Measurements from ENCODE around the gene KIAA1549.
A peak's percentile ranks its signal among the peaks of the same experiment; 100 is the strongest.

KIAA1549 gene

GRCh38 chr7:138879356-138879755, 101.8 kb downstream of the KIAA1549 start:
- DNase-seq, result no peak

GRCh38 chr7:138878856-138879255, 102.3 kb downstream of the KIAA1549 start:
- DNase-seq, result no peak

- DNase-seq, result no peak
These were observed 103.1 kb downstream of the KIAA1549 start for GRCh38 chr7:138878051-138878450.

GRCh38 chr7:138876326-138876725, 104.9 kb downstream of the KIAA1549 start:
- DNase-seq, result no peak

GRCh38 chr7:138875794-138876193, 105.4 kb downstream of the KIAA1549 start:
- DNase-seq, result no peak

DNA sequence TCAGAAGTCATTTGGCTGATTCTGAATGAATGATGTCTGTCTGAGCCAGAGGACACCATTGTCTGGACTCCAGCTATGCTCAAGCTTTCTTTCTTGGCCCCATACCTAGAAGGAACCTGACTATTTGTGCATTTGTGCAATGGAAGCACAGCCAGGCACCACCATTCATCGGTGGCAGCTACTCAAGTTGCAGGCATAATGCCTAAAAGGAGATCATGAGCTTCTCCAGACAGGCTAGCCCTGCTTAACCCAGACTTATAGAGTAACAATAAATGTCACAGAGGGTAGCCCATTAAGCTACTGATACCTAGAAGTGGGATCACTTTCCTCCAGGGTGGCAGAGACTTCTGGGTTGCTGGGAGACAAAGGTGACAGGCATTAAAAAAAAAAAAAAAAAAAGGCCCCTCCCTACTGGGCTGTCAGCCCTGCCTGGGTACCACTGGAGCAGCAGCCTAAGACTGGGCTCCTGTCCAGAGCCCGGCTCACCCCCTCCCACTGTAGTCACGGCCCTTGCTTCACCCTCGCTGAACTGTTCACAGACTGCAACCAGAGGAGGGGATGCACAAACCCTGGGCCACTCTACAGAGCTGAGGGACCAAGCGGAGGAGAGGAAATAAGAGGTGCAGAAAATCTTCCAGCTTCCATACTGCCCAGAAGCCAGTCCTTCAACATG, 107.8 kb downstream of the KIAA1549 start:
- DNase-seq, result no peak

DNA sequence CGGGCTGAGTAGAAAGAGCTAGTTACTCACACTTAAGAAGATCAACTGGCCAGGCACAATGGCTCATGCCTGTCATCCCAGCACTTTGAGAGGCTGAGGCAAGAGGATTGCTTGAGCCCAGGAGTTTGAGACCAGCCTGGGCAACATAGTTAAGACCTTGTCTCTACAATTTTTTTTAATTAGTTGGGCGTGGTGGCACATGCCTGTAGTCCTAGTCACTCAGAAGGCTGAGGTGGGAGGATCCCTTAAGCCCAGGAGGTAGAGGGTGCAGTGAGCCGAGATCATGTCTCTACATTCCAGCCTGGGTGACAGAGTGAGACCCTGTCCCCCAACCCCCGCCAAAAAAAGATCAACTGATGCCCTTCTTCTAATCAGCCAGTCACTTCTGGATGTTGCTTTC, 108.6 kb downstream of the KIAA1549 start:
- no peak for DNase-seq

DNA sequence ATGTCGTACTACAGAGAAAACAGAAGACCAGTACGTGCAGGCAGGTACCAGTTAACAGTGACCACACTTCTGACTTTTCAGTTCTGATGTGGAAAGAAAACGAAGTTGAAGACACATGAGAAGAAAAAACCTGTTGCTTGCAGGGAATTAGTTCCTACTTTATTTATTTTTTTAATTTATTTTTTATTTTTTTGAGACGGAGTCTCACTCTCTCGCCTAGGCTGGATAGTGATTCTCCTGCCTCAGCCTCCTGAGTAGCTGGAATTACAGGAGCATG, 109.4 kb downstream of the KIAA1549 start:
- DNase-seq, result no peak

GRCh38 chr7:138871065-138871813, 110.0 kb downstream of the KIAA1549 start:
- DNase-seq, result no peak

GRCh38 chr7:138869353-138869752, 111.8 kb downstream of the KIAA1549 start:
- no peak for DNase-seq

DNA sequence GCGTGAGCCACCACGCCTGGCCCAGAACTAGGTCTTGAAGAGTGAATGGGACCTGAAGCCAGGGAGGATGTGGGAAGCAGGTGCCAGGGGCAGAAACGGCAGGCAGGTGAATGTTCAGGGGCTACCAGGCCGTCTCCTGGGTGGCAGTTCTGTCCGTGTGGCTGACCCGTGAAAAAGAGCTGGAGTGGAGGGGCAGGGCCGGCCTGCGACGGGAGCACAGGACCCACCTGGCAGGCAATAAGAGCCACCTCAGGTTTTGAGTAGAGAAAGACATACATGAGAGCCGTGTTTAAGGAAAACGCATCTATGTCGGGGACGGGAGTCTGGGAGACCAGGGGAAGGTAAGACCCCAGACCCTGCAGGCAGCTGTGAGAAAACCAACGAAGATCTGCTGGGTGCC, 112.5 kb downstream of the KIAA1549 start:
- DNase-seq, result no peak

- no peak for DNase-seq
These were observed 113.4 kb downstream of the KIAA1549 start for GRCh38 chr7:138867744-138868143.

DNA sequence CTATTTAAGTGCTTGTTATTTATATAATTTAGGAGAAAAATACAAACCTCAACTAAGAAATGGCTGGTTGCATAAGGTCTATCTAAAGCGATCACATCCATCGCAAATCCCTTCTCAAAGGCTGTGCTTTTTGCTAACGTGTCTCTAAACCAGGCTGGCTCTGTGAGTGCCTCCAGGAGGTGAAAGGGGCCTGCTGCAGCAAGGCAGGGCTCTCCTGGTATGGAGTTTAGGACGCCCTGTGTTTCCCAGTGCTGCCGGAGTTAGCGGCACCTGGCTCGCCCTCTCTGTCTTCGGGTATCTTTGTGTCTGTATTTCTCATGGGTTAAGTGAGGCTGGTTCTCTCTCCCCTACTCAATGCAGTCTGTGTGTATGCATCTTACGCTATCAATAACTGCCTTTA, 114.8 kb downstream of the KIAA1549 start:
- no peak for DNase-seq

- peak; percentile 32 for DNase-seq
These were observed 115.3 kb downstream of the KIAA1549 start for GRCh38 chr7:138865843-138866242.

- DNase-seq, result no peak
These were observed 116.5 kb downstream of the KIAA1549 start for GRCh38 chr7:138864667-138865066.

- no peak for DNase-seq
These were observed 117.3 kb downstream of the KIAA1549 start for GRCh38 chr7:138863931-138864330.

DNA sequence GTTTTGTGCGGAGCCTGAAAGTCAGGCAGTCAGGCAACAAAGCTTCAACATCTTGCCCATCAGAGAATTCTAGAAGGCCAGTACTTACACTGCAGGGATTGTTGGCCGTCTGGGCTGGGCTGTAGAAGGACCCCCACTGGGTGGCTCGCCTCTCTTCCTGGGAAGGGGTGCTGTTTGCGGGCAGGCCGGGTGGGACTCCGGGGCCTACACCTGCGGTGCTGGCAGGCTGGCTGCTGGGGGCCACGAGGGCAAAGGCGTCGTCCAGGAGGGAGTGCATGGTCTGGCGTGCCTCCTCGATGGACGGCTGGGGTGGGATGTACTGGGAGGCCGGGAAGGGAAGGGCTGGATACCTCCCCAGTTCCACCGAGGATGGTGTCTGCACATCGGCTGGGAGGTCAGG, 120.1 kb downstream of the KIAA1549 start:
- DNase-seq, result no peak

DNA sequence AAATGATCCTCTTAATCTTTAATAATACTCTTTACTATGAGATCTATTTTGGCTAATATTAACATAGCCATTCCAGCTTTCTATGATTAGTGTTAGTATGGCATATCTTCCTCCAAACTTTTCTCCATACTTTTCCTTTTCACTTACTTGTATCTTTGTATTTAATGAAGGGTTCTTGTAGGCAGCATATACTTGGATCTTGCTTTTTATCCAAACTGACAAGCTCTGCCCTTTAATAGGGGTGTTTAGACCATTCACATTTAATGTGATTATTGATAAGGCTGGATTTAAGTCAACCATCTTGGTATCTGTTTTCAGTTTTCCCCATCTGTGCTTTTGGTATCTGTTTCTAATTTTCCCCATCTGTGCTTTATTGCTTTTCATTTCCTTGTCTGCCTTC, 123.5 kb downstream of the KIAA1549 start:
- DNase-seq, result no peak

- DNase-seq, result no peak
These were observed 127.0 kb downstream of the KIAA1549 start for GRCh38 chr7:138854115-138854645.

DNA sequence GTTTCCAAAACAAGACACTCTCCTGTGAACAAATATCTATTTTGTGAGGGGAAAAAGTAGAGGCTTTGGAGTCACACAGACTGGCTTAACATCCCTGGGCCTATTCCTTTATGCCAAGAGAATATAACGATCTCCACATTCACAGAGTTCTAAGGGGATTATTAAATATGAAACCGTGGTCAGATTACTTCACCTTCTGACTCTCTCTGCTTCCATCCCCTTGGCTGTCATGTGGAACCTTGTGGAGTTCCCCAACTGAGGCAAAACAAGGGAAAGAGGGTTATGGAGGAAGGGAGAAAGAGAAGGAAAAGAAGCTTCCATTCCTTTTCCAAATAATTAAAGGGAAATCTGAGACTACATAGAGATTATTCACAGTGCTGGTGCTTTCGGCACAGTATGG, 127.7 kb downstream of the KIAA1549 start:
- no peak for DNase-seq

- DNase-seq, result no peak
These were observed 128.7 kb downstream of the KIAA1549 start for GRCh38 chr7:138852469-138852868.

GRCh38 chr7:138849701-138850100, 131.5 kb downstream of the KIAA1549 start:
- no peak for DNase-seq

- DNase-seq, result no peak
These were observed 132.9 kb downstream of the KIAA1549 start for GRCh38 chr7:138848056-138848980.

- DNase-seq, result no peak
These were observed 135.5 kb downstream of the KIAA1549 start for GRCh38 chr7:138845711-138846110.

All from RPMI8226 (cell line).